CD14-positive monocyte (primary cell): ENCODE results near the gene CHRNB4. TPM values are rescaled to one million over a fixed set of nuclear protein-coding genes. Genes with fewer than 3 reads are reported as not detected.

Experiments
- DNase-seq, 3 donors: peaks; one replicate each; pipeline ENCODE4 v3.0.0-alpha.2; 2011 to 2022
- H2AFZ ChIP-seq: 2 replicates; pipeline ENCODE4 v1.6.0; 2012; ENCODE audit warnings: mild to moderate bottlenecking, low read depth, low read length, inconsistent platforms; ENCODE audit not compliant: insufficient read depth, poor library complexity, severe bottlenecking
- H3K27ac ChIP-seq, 2 donors: 1 replicate in 1 of 2; 2 replicates in 1 of 2; pipeline ENCODE4 v1.5.1; 2012 to 2013; ENCODE audit warnings: low read length in 2 of 2, control low read depth in 1 of 2, inconsistent platforms in 1 of 2, low read depth in 1 of 2, mild to moderate bottlenecking in 1 of 2
- H3K27me3 ChIP-seq, 2 donors: one replicate each; pipeline versions ENCODE4 v1.6.0 to v1.6.1; 2011 to 2013; ENCODE audit warnings: low read length in 2 of 2; ENCODE audit not compliant: control insufficient read depth in 2 of 2, insufficient read depth in 2 of 2
- H3K36me3 ChIP-seq, 2 donors: replicated peaks in 1 of 2; 1 replicate in 1 of 2; 2 replicates in 1 of 2; pipeline versions ENCODE4 v1.5.1 to v1.6.1; 2012 to 2013; ENCODE audit warnings: low read length in 2 of 2, control low read depth in 1 of 2, inconsistent platforms in 1 of 2, mild to moderate bottlenecking in 1 of 2; ENCODE audit not compliant: insufficient read depth in 2 of 2, control insufficient read depth in 1 of 2
- H3K4me1 ChIP-seq, 2 donors: 1 replicate in 1 of 2; 2 replicates in 1 of 2; pipeline versions ENCODE4 v1.5.1 to v1.6.1; 2012 to 2013; ENCODE audit warnings: low read length in 2 of 2, control low read depth in 1 of 2, inconsistent platforms in 1 of 2, mild to moderate bottlenecking in 1 of 2, moderate library complexity in 1 of 2; ENCODE audit not compliant: insufficient read depth in 2 of 2, control insufficient read depth in 1 of 2
- H3K4me2 ChIP-seq: replicated peaks from 2 replicates; pipeline ENCODE3; 2012; ENCODE audit warnings: low read length, moderate library complexity, mild to moderate bottlenecking; ENCODE audit not compliant: poor library complexity, severe bottlenecking; ENCODE audit errors: extremely low read depth
- H3K4me3 ChIP-seq, 3 experiments: fragments of 200-600 bp in 1 of 3; sonication (generic) in 1 of 3; replicated peaks in 1 of 3; 1 replicate in 2 of 3; 2 replicates in 1 of 3; pipeline ENCODE4 v1.5.1; 2011 to 2013; ENCODE audit warnings: low read length in 3 of 3, mild to moderate bottlenecking in 3 of 3, control low read depth in 2 of 3, low read depth in 2 of 3, inconsistent platforms in 1 of 3, moderate library complexity in 1 of 3
- H3K79me2 ChIP-seq: 2 replicates; pipeline ENCODE4 v1.6.0; 2012; ENCODE audit warnings: mild to moderate bottlenecking, control low read depth, inconsistent platforms, low read length, moderate library complexity; ENCODE audit not compliant: insufficient read depth
- H3K9ac ChIP-seq: 2 replicates; pipeline ENCODE4 v1.6.0; 2017; ENCODE audit warnings: low read length, mild to moderate bottlenecking; ENCODE audit not compliant: insufficient read depth, poor library complexity, severe bottlenecking
- H3K9me3 ChIP-seq, 2 donors: replicated peaks in 1 of 2; 1 replicate in 1 of 2; 2 replicates in 1 of 2; pipeline versions ENCODE4 v1.5.1 to v1.6.1; 2012 to 2013; ENCODE audit warnings: low read length in 2 of 2, control low read depth in 1 of 2; ENCODE audit not compliant: control insufficient read depth in 1 of 2, insufficient read depth in 1 of 2
- H4K20me1 ChIP-seq: 2 replicates; pipeline ENCODE4 v1.6.0; 2012; ENCODE audit warnings: mild to moderate bottlenecking, low read length, control low read depth, moderate library complexity; ENCODE audit not compliant: insufficient read depth
- H3K27ac Mint-ChIP-seq, 7 donors: one replicate each; pipeline ENCODE4 v1.8.0; 2020; ENCODE audit warnings: mild to moderate bottlenecking in 7 of 7, mixed read lengths in 7 of 7, moderate library complexity in 6 of 7, inconsistent platforms in 2 of 7
- H3K27me3 Mint-ChIP-seq, 3 donors: one replicate each; pipeline ENCODE4 v1.8.0; 2021 to 2022; ENCODE audit warnings: low read depth in 3 of 3, mild to moderate bottlenecking in 3 of 3, mixed read lengths in 3 of 3, moderate library complexity in 3 of 3, inconsistent platforms in 1 of 3
- H3K36me3 Mint-ChIP-seq, 2 donors: one replicate each; pipeline ENCODE4 v1.8.0; 2020; ENCODE audit warnings: mixed read lengths in 2 of 2, inconsistent platforms in 1 of 2, mild to moderate bottlenecking in 1 of 2
- H3K4me1 Mint-ChIP-seq: one replicate; pipeline ENCODE4 v1.8.0; 2020; ENCODE audit warnings: mild to moderate bottlenecking, mixed read lengths
- H3K4me3 Mint-ChIP-seq, 2 donors: one replicate each; pipeline ENCODE4 v1.8.0; 2020; ENCODE audit warnings: mild to moderate bottlenecking in 2 of 2, mixed read lengths in 2 of 2, moderate library complexity in 1 of 2
- H3K9me3 Mint-ChIP-seq, 7 donors: one replicate each; pipeline ENCODE4 v1.8.0; 2020 to 2022; ENCODE audit warnings: mixed read lengths in 7 of 7, mild to moderate bottlenecking in 6 of 7, moderate library complexity in 6 of 7, inconsistent platforms in 2 of 7
- WGBS: methylation state at CpG from one replicate; pipeline ENCODE4 v1.1.5; 2013; ENCODE audit warnings: missing lambda C conversion rate; ENCODE audit not compliant: insufficient coverage; 5-methylcytosine and 5-hydroxymethylcytosine counted together
- intact Hi-C, 2 donors: fragments of 100-400 bp; cut with micrococcal nuclease; formaldehyde crosslinking; loops; one replicate each; pipeline versions ENCODE4 v1.15.0 to v1.15.1; 2023
- polyA plus RNA-seq, 3 donors: library from polyadenylated mRNA; depleted of rRNA in 1 of 3; unstranded in 2 of 3; stranded (reverse) in 1 of 3; fragments of 300-500 nt in 2 of 3; fragments of >200 nt in 1 of 3; fragmentation: Illumina TruSeq in 2 of 3; gene quantifications; 1 replicate in 2 of 3; 2 replicates in 1 of 3; pipeline ENCODE4 v1.2.3, GENCODE V29; 2012 to 2021
- TF ChIP-seq, protein P1 (sequence below): fragments of 200-600 bp; IDR thresholded peaks from one replicate; pipeline ENCODE4 v1.8.0; 2022; ENCODE audit warnings: antibody characterized with exemption, mild to moderate bottlenecking

CHRNB4 gene
- polyA plus RNA-seq, 3 donors = not detected

- H3K27ac Mint-ChIP-seq = no peak overlapping the region
Observed at GRCh38 chr15:78641749-78642275, 802 bp upstream of the CHRNB4 start.

GRCh38 chr15:78640527-78641101, 396 bp downstream of the CHRNB4 start:
- TF ChIP-seq, protein P1, sequence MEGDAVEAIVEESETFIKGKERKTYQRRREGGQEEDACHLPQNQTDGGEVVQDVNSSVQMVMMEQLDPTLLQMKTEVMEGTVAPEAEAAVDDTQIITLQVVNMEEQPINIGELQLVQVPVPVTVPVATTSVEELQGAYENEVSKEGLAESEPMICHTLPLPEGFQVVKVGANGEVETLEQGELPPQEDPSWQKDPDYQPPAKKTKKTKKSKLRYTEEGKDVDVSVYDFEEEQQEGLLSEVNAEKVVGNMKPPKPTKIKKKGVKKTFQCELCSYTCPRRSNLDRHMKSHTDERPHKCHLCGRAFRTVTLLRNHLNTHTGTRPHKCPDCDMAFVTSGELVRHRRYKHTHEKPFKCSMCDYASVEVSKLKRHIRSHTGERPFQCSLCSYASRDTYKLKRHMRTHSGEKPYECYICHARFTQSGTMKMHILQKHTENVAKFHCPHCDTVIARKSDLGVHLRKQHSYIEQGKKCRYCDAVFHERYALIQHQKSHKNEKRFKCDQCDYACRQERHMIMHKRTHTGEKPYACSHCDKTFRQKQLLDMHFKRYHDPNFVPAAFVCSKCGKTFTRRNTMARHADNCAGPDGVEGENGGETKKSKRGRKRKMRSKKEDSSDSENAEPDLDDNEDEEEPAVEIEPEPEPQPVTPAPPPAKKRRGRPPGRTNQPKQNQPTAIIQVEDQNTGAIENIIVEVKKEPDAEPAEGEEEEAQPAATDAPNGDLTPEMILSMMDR = no peak
- H4K20me1 ChIP-seq = no peaks in the 10 kb centered on the region
- Mint-ChIP-seq H3K36me3 (no peaks in the 10 kb centered on the region), H3K27me3 (peaks cover 16 to 28% (median 25%) of the 10 kb centered on the region in 3 donors), H3K27ac (no peak overlapping the region), H3K9me3 (peaks cover 0 to 5% (median 0%) of the 10 kb centered on the region in 7 donors), H3K4me1 (peaks cover 14% of the 10 kb centered on the region), H3K4me3 (peak overlapping the region; percentile 65 to 74)
- peak overlapping the region in 1 of 3 experiments; percentile 54 for H3K4me3 ChIP-seq
- H3K4me1 ChIP-seq = peaks cover 9 to 12% of the 10 kb centered on the region in 2 donors
- peaks cover 0 to 21% of the 10 kb centered on the region in 2 donors for H3K27me3 ChIP-seq
- H3K27ac ChIP-seq = no peak overlapping the region
- peak overlapping the region; percentile 40 for H3K9ac ChIP-seq
- H2AFZ ChIP-seq = peak overlapping the region; percentile 65
- intact Hi-C loops = no loop called here
- WGBS = 10% methylated on average over 26 of the region's 32 CpGs
- no peaks in the 10 kb centered on the region for H3K79me2 ChIP-seq
- no peak for DNase-seq
- H3K4me2 ChIP-seq = peak overlapping the region; percentile 69
- no peaks in the 10 kb centered on the region for H3K9me3 ChIP-seq
- H3K36me3 ChIP-seq = no peaks in the 10 kb centered on the region

More at GRCh38 chr15:78641749-78642275, 802 bp upstream of the CHRNB4 start:
- TF ChIP-seq, protein P1 = no peak
- Histone ChIP-seq H3K27ac (no peak overlapping the region), H3K4me3 (no peak overlapping the region), H2AFZ (no peak overlapping the region), H3K4me2 (no peak overlapping the region), H4K20me1 (no peaks in the 10 kb centered on the region), H3K27me3 (peaks cover 0 to 21% of the 10 kb centered on the region in 2 donors), H3K9ac (no peak overlapping the region), H3K4me1 (peaks cover 9 to 12% of the 10 kb centered on the region in 2 donors), H3K36me3 (no peaks in the 10 kb centered on the region), H3K79me2 (no peaks in the 10 kb centered on the region), H3K9me3 (no peaks in the 10 kb centered on the region)
- peaks cover 0 to 5% (median 0%) of the 10 kb centered on the region in 7 donors for H3K9me3 Mint-ChIP-seq
- intact Hi-C loops = no loop called here
- H3K27me3 Mint-ChIP-seq = peaks cover 16 to 25% (median 23%) of the 10 kb centered on the region in 3 donors
- peaks cover 14% of the 10 kb centered on the region for H3K4me1 Mint-ChIP-seq
- WGBS = 81% methylated on average over 9 of the region's 11 CpGs
- H3K4me3 Mint-ChIP-seq = peak overlapping the region in 1 of 2 donors; percentile 84
- no peaks in the 10 kb centered on the region for H3K36me3 Mint-ChIP-seq
- no peak for DNase-seq
